ENCODE measurements around the gene RNASE3. TPM values are rescaled to one million over a fixed set of nuclear protein-coding genes. Genes with fewer than 3 reads are reported as not detected.
A peak's percentile ranks its signal among the peaks of the same experiment; 100 is the strongest.
"Not testable (repeated sequence)": the region's sequence is repeated elsewhere in the genome, so short reads cannot be mapped to it uniquely, and the experiment has no call there.

RNASE3 gene
- not detected for polyA plus RNA-seq (2013, experiment 1 of 2; ENCODE audit: insufficient read length)
- not detected for polyA plus RNA-seq (2013, experiment 2 of 2; ENCODE audit: insufficient read length)

DNA sequence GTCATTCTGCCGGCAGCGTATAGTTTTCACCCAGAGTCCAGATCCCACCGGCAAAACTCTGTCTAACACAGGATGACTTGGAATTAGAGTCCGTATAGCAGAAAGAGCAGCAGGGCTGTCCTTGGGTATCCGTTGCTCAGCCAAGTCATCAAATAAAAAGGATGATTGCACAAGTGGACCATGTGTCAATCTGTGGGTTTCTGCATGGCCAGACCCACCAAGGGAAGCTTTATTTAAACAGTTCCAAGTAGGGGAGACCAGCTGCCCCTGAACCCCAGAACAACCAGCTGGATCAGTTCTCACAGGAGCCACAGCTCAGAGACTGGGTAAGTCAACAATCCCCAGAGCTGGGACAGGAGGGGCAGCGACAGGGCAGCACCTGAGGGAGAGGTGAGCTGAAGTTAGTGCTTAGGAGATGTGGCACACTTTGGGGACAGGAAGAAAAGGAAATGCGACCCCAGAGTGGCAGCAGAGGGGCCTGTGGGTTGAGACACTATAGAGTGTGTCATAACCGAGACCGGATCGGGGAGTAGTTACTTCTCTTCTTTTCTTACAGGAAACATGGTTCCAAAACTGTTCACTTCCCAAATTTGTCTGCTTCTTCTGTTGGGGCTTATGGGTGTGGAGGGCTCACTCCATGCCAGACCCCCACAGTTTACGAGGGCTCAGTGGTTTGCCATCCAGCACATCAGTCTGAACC lies at the start of gene RNASE3:
Gene RNASE3, plus strand, starts transcription at position 260 of the 700 bp plus-strand sequence. Its CDS starts 302 bp downstream, at position 562.
- not testable (repeated sequence) for DNase-seq

GRCh38 chr14:20846560-20846959 lies 44.6 kb upstream of the RNASE3 start:
- DNase-seq: no peak

- DNase-seq: peak; percentile 46
Measured at GRCh38 chr14:20848316-20848954, 42.8 kb upstream of the RNASE3 start.

GRCh38 chr14:20848955-20849570 lies 42.1 kb upstream of the RNASE3 start:
- DNase-seq: no peak

- DNase-seq: no peak
Measured at GRCh38 chr14:20853042-20853441, 38.1 kb upstream of the RNASE3 start.

DNA sequence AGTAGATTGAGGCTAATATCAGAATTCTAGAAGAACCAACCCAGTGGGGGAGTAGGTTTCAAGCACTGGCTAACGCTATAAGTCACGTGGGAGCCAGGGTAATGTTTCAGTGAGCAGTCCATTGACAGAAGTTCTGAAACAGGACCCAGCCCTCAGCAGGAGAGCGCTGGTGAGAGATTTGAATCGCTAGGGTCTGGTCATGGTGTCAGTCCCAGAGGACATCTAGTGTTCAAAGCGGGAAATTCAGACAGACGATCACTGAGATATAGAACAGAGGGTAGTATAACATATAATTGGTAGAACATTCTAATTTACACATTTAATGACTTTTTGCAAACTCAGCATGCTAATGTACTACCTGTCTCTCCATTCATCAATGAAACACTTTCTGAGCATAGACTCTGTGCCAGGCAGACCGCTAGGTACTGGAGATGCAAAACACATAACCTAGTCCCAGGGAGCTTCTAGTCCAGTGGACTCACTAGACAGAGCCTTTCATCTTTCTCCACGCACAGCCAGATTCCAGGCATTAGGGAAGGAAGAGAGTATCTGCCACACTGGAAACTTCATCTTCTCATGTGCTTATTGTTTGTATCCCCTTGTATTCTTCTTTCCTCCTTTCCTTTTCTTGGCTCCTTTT lies 35.4 kb upstream of the RNASE3 start:
- peak; percentile 58 for DNase-seq

GRCh38 chr14:20857207-20857606 lies 34.0 kb upstream of the RNASE3 start:
- no peak for DNase-seq

GRCh38 chr14:20857630-20858261 lies 33.4 kb upstream of the RNASE3 start:
- DNase-seq: peak; percentile 44

GRCh38 chr14:20866194-20866593 lies 25.0 kb upstream of the RNASE3 start:
- no peak for DNase-seq

- peak; percentile 4 for DNase-seq
Measured at GRCh38 chr14:20866963-20867362, 24.2 kb upstream of the RNASE3 start.

DNA sequence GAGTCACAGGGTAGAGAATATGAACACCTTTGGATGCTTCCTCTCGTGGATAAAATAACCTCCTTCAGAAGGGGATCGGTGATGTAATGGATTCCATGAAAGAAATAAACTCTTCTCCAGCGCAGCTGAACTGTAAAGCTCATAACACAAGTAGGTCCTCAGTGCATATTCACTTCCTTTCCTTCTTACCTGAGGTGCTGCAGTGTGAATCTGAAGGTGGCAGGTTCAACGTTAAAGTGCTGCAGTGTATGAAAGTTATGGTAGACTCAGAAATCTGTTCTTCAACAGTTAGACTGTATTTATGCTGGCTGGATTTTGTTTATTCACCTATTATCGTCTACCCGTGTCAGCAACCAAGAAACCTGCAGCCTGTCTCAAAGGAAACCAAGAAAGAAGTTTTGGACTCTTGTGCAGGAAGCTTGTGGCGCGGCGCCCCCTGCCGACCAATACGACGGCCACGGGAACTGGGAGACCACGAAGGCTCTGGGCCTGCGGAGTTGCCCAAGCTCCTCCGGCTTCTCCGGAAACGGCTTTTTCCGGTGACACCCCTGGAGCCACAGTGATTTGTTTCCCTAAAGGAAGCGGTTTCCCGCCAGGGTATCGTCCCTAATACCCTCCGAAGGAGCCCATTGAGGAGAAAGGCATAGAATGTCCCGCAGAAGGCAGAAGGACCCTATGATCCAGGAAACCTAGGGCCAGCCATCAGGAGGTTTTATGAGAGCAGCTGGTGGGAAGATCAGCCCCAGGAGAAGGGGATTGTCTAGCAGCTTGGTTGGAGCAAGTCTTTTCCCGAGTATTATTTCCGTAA lies 17.6 kb upstream of the RNASE3 start:
- DNase-seq: peak; percentile 67

- no peak for DNase-seq
Measured at GRCh38 chr14:20877016-20877415, 14.2 kb upstream of the RNASE3 start.

- no peak for DNase-seq
Measured at GRCh38 chr14:20878695-20879094, 12.5 kb upstream of the RNASE3 start.

GRCh38 chr14:20881229-20881628 lies 10.0 kb upstream of the RNASE3 start:
- DNase-seq: not testable (repeated sequence)

- not testable (repeated sequence) for DNase-seq
Measured at GRCh38 chr14:20882787-20883186, 8.4 kb upstream of the RNASE3 start.

DNA sequence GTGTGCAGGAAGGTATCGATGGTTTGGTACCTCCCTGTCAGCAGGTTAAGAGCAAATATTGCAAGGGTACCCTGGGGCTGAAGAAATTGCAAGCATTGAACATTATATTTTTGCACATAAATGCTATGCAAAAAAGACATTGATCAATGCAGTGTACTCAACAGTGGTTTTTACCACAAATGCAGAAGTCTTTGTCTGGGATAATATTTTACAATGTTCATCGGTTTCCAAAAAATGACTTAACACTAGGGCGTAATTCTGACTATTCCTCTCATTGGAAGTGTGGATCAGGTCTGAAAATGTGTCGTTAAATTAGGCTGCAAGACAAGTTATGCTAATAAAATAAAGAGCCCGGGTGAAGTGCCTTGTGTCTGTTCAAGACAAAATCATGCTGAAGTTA lies 2.8 kb upstream of the RNASE3 start:
- DNase-seq: not testable (repeated sequence)

DNA sequence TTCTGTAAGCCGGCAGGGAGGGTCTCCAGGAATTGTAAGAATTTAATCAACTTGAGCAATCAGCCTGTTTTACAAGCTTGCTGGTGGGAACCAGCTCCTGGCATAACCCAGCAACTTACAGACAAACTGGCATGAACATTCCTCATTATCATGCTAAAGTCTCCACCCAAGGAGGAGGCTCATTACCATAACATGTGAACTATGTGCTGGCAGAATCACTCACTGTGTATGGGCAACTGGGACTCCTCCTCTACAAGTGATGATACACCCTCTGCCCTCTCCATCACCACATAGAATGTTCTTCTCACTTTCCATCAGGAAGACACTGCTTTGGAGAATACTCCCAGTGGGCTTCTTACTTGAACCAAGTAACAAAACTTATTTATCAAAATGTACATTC lies 4.1 kb downstream of the RNASE3 start:
- DNase-seq: not testable (repeated sequence)

DNA sequence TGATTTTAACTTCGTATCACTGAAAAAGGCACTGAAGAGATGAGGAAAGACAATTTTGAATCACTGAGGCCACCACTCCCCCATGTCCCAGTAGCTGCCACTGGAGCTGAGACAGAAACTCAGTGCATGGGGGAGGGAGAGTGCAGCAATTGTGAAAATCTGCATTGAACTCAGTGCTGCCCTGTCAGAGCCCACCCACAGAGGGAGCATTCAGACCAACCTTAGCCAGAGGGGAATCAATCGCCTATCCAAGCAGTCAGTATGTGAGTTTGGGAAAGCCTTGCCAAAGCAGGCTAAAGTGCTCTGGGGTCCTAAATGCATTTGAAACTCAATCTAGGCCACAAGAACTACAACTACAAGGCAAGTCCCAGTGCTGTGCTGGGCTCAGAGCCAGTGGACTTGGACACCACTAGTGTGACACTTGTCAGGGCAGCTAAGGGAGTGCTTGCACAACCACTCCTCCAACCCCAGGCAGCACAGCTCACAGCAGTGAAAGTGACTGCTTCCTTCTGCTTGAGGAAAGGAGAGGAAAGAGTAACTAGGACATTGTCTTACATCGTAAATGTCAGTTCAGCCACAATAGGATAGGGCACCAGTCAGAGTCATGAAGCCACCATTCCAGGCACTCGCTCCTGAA lies 13.3 kb downstream of the RNASE3 start:
- DNase-seq: no peak

GRCh38 chr14:20905676-20906075 lies 14.5 kb downstream of the RNASE3 start:
- DNase-seq: no peak

DNA sequence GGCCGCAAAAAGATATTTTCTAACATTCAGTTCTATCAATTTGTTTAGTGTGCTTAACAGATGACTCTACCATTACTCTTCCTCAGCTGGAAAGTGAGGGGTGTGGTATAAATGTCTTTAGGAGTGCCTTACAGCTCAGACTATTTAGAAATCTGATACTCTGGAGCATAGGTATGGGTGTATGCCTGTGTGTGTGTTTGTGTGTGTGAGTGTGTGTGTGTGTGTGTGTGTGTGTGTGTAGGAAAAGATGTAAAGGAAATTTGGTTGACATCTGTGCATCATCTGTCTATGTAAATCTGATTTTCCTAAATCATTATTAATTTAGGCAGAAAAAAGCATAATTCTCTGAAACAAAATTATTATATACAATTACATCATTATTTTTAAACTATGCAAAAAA lies 16.0 kb downstream of the RNASE3 start:
- no peak for DNase-seq

DNA sequence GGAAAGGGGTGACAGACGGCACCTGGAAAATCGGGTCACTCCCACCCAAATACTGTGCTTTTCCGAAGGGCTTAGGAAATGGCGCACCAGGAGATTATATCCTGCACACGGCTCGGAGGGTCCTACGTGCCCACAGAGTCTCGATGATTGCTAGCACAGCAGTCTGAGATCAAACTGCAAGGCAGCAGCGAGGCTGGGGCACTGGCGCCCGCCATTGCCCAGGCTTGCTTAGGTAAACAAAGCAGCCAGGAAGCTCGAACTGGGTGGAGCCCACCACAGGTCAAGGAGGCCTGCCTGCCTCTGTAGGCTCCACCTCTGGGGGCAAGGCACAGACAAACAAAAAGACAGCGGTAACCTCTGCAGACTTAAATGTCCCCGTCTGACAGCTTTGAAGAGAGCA lies 19.6 kb downstream of the RNASE3 start:
- DNase-seq: not testable (repeated sequence)
